HG03039 (cell line): ENCODE results near the gene RTN4.

Experiments
- ATAC-seq: cut with Tn5 transposase; IDR thresholded peaks from one replicate; pipeline ENCODE4 v1.9.1; 2021; ENCODE audit warnings: mild to moderate bottlenecking, moderate library complexity; ENCODE audit not compliant: unreplicated experiment

Gene RTN4

DNA sequence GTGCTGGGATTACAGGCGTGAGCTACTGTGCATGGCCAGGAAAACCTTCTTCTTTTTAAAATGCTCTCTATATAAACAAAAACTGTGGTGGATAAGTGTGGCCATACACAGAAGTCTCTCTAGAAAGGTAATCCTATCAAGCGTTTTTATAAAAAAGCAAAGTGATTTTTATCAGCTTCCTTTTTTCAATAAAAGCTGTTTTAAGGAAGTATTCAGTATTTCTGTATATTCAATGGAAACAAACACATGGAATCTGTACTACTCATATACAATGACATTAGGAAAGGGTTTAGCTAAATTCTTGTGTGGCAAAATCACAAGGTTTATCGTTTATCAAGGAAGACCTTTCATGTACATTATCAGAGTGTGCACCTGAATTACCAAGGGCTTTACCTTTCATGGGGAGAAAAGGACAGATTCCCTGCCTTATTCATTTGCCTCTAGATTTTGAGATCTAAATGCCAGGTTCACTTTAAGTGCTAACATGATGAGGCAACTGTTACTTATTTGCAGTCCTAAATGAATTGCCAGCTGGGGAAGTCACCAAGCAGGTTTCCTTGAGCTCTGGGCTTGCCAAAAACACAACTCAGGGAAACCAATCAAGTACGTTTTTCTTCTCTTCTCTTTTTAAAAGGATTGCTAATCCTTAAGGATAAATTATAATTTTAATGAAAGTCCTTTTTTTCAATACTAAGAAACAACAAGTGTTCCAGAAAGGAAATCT is 70.8 kb downstream of the RTN4 start:
- no peak for ATAC-seq

DNA sequence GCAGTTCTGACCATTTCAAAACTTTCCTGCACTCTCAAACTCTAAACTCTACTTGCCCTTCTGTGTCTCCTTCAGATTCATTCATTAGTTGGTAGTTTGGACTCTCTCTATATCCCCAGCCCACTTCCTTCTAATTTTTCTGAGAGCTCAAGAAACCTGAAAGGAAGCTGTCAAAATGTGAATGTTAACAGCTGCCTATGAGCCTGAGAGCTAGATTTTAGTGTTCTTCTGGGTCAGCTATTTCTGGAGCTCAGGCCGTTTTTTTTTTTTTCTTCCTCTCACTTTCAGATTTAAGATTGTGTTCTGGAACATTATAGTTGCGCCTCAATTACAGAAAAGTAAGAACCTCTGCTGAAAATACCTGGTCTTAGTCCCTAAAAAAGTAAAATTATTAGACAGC is 73.1 kb downstream of the RTN4 start:
- ATAC-seq: peak; percentile 81

DNA sequence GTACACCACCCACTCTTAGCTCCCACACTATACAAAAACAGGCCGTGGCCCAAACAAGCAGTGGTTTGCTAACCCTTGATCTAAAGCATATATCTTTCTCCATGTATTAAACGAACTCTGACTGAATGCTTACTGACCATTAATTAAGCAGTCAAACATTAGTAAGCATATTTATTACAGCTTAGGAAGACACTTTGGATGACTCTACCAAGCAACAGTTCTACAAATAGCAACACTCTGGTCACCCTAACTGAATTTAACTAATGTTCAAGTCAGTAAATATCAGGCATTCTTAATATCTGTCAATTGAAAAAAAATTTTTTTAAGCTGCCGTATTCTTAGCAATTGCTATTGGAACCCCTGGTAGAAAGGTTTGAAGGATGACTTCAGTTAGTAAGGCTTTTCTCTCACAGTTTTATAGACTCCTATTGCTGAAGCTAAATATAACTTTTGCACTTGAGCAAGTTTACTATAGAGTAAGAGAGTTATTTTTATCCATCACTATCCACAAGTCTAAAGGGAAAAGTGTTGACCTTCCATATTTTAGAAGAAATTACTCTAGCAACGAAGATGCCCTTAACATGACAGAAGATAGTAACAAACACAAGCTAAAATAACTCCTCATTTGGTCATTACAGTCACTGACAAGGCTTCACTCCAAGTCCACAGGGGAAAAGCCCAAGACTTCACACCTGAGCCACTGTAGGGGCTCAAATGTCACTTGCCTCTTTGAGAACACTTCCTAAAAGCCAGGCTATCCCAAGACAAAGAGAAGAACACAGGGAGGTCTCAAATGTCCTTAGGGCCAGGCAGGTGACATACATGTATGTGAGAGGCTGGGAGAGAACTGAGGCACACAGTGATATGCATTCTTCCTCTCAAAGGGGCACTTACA is 74.4 kb downstream of the RTN4 start:
- no peak for ATAC-seq

DNA sequence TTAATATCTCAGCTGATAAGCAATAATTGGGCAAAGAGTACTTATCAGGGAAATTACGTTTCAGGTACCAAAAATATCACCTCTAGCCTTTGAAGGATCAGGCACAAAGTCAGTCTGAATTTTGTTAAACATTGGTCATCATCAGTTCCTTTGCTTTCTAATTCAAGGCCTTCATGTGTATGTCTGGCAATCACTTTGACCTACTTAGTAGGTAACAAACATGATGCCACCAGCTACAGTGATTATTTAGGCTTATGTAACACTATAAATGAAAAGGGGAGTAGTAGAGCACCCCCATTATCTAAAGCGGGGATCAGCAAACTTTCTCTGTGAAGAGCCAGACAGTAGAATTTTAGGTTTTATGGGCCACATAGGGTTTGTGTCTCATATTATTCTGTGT is 75.1 kb downstream of the RTN4 start:
- ATAC-seq: no peak

DNA sequence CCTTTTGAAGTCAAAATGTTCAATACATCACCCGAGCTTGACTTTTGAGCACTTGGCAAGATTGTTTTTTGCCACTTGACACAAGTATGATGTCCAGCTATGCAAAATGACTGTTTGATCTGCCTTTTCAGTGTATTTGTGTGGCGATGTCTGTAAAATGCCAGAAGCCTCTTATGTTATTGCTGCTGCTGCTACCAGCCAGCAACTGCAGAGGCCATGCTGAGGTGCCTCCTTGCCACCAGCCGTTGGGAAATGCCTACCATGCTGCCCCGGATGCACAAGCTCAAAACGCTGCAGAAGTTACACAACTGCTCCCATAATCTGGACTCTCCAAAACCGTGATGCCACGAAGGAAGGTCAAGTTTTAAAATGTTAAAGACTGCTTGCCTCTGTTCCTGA is 80.3 kb downstream of the RTN4 start:
- ATAC-seq: no peak

DNA sequence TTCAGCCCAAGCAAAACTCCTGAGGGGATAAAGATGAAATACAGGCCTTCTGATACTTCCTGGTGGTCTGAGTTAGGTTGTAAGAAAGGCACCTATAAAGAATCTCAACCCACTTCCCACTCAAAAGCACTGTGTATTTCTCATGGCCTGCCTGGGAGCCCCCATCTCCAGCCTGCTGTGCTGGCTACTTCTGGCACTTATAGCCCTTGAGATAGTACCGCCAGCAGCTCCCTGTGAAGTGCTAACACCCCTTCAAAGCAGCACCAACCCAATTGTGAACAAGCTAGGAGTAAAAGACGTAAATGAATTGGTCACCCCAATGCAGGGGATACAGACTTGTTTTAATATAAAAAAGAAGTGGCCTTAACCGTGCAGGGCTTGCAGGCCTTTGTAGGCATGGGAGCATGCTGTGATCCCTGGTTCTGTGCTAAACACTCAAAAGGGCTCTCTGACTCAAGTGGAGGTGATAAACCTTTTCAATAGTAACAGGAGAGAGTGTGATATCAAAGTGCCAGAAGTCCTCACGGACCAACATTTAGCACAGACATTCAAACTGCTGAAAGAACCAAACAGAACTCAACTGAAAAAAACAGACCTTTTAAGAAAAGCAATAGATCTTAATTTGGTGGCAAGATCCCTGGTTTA is 80.8 kb downstream of the RTN4 start:
- no peak for ATAC-seq

DNA sequence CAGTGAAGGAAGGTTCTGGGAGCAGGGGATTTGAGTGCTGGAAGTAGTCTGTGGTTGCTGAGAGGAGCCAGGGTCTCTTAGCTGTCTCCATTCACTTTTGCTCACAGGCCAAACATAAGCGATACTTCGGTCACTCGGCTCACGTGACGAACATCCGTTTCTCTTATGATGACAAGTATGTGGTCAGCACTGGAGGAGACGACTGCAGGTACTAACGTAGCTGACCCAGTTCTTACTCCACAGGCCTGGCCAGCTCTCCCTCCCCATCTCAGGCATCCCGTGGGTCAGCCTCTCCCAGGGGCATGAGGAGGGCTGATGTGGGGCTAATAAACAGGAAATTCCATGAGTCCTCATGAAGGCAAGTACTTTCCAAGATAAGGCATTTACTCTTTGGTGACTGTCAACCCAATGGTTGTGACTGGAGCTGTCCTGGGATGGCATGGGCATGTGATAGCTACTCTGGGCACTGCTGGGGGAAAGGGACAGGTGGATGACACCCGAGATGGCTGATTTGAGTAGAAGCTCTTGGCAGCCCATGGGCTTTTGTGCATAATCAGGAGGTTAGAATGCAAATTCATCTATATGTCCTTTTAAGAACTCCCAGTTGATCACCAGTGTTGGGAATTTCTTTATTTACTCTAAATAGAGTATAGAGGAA is 81.6 kb downstream of the RTN4 start:
- ATAC-seq: no peak

DNA sequence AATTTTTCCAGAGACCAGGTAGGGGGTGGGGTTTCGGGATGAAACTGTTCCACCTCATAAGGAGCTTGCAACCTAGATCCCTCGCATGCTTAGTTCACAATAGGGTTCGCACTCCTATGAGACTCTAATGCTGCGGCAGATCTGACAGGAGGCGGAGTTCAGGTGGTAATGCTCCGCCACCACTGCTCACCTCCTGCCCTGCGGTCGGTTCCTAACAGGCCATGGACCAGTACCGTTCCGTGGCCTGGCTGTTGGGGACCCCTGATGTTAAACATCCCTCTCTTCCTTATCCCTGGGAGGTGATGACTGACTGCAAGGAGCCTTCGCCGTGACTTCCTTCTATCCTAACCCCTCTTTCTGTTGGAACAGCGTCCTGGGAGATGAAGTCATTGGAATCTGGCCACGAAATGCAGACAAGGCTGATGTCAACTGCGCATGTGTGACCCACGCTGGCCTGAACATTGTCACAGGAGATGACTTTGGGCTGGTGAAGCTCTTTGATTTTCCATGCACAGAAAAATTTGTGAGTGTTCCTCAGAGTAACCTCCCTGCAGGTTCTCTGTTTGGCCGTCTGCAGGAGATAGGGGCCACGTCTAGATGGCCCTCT is 82.4 kb downstream of the RTN4 start:
- ATAC-seq: no peak

DNA sequence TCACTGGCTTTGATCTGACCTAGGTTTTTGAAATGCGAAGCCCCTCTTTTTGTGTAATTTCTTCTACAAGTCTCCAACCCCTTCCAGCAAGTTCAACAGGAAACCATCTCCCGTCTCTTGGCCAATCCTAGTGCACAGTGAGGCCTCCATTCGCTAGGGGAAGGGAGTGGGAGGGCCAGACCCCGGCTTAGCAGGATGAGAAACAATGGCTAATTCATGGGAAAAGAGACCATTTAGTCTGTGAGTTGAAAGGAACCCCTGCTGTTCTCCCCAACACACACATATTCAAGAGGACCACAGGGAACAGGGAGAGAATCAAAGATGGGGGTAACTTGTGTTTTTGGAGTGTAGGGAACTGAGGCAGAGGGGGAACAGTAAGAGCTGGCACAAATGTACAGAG is 83.0 kb downstream of the RTN4 start:
- ATAC-seq: no peak

DNA sequence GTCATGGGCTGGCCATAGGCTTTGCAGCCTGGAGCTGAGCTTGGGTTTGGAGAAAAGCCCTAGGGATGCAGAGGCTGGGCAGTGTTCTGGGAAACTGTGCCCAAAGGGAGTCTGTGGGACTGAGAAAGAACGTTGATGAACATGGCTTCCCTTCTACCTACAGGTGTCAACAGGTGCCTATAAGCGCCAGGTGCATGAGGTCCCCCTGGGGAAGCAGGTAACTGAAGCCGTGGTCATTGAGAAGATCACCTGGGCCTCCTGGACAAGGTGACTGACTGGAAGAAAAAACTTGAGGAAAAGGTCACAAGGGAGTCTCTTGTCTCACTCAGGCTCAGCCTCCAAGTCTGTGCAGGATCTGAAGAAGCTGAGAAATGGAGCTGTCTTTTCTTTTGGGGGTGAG is 83.4 kb downstream of the RTN4 start:
- no peak for ATAC-seq

DNA sequence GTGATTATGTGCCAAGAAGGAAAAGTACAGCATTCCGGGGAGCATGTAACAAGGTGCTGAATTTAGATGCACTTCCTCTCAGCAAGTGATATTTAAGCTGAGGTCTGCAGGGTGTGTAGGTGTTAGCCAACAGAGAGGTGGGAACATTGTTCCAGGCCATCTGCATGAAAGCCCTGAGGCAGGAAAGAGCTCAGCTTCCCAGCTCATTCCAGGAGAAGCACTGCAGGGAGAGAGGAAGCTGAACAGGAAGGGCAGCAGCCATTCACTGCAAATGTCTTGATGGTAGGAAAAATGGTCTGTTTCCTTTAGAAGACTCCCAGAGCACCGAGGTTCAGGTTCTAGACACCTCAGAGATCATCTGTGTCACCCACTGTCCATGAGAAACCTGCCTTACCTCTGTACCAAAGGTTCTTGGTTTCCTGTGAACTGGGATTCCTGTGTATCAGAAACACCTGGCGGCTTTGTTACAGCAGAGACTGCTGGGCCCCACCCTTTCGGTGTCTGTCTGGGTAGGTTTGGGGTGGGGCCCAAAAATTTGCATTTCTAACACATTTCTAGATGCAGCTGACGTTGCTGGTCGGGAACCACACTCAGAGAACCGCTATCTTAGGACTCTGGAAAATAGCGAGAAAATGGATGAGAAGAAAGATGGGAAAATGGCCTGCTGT is 84.0 kb downstream of the RTN4 start:
- ATAC-seq: no peak

DNA sequence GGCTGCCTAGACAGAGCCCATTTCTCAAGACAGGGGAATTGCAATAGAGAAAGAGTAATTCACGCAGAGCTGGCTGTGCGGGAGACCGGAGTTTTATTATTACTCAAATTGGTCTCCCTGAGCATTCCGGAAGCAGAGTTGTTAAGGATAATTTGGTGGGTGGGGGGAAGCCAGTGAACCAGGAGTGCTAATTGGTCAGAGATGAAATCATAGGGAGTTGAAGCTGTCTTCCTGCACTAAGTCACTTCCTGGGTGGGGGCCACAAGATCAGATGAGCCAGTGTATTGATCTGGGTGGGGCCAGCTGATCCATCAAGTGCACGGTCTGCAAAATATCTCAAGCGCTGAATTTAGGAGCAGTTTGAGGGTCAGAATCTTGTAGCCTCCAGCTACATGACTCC is 84.8 kb downstream of the RTN4 start:
- no peak for ATAC-seq

DNA sequence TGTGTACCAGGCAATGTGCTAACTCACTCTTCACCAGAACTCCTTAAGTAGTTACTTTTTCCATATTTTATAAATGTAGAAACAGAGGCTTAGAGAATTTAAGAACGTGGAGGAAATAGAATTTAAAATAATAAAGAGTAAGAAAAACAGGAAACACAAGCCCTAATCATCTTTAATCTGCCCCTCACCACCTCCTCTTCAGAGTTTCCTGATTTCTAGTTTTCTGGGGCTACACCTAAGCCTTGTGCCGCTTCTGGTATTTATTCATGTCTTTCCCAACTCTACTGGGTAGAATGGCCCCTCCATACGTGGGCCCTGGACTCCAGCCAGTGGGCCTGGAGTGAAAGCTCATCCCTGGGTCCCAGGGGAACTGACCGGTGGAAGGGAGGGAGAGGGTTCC is 85.4 kb downstream of the RTN4 start:
- no peak for ATAC-seq

DNA sequence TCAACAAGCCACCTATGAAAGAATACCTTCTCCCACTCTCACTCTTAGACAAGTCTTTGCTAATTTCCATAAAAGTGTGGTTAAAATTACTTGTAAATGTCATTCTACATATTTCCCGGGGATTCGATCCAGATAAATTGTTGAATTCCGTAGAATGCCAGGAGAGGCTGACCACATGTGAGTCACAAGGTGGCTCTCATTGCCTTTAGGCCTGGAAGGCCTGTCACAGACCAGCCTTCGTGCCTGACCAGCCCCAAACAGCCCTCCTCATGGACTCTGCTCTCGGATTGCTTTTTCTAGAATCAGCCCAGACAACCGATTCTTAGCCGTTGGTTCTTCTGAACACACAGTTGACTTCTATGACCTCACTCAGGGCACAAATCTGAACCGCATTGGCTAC is 86.0 kb downstream of the RTN4 start:
- ATAC-seq: no peak

DNA sequence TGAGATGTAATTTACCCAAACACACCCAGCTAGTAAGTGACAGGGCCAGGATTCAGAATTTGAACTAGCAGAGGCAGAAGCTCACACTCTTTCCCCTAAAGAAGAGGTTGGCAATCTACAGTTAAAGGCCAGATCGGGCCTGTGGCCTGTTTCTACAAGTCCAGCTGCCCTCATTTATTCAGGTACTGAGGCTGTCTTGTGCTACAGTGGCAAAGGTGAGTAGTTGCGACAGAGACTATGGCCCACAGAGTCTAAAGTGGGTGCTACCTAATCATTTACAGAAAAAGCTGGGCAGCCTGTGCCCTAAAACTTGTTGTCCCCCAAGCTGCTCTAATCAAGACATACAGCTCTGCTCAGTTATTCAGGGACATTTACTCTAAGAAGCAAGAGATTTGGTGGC is 86.8 kb downstream of the RTN4 start:
- ATAC-seq: no peak

DNA sequence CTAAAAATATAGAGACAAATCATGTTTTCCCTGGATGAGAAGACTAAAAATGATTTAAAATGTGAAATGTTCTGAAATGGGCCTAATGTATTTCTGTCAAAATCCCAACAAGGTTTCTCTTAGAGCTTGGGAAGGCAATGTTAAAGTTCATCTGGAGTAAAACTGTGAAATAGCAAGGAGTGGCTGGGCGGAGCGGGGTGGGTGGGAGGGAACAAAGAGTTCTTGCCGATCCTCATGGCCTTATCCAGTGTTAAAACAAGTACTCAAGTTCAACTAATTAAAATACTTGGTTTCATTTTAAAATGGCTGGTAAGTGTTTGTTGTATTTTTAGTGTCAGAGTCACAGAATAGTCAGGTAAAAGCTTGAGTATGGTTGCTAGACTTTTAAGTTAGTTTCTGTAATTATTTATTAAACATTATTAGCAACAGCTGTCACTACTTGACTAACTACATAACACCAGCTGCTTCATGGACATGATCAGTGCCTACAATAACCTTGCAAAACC is 87.3 kb downstream of the RTN4 start:
- no peak for ATAC-seq

DNA sequence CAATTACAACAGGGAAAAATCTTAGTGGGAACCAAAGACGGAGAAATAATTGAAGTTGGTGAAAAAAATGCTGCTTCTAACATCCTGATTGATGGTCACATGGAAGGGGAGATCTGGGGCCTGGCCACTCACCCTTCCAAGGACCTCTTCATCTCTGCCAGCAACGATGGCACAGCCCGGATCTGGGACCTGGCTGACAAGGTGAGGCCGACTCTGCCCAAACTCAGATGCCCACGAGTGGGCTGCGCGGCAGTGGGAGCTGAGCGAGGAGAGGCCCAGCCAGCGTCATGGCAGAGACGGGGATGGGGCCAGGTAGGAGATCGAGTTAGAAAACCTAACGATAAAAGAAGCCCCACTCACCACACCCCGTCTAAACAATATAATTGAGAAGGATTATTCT is 87.7 kb downstream of the RTN4 start:
- ATAC-seq: no peak

DNA sequence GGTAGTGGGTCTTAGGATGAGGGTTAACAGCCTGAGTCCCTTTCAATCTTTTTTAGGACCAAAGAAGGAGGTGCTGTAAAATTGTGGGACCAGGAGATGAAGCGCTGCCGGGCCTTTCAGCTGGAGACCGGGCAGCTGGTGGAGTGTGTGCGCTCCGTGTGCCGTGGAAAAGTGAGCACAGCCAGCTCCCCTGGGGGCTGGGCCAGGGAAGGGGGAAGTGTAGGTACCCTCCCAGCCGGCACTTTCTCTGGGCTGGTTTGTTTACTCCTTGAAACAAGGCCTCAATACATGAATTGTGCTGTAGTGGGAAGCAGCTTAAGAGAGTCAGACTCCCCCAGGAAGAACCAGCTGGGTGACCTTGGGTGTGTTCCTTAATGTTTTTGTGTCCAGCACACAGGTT is 90.1 kb downstream of the RTN4 start:
- no peak for ATAC-seq

DNA sequence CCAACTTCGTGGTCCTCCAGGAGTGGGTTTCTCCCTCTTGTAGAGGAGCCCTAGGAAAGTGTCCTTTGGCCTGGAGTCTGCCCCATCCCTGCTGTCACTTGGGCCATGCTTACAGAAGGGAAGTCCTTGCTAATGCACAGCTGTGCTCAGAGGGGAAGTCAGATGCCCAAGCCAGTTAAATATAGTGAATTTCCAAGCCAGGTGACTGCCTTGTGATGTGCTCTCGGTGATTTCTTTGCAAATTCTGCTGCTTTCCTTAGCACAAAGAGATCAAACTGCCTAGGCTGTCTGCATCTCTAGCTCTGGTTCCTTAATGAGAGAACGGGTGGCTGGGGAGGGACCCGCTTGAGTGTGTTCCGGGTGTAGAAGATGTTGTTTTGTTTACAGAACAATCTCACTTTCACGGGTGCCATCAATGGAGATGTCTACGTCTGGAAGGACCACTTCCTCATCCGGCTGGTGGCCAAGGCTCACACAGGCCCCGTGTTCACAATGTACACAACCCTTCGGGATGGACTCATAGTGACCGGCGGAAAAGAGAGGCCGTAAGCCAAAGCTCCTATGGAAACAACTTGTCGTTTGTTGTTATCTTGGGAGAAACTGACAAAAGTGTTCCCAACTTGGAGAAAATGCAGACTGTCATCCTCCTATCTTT is 91.4 kb downstream of the RTN4 start:
- ATAC-seq: no peak
